Neural cell (in vitro differentiated cells): Measurements from ENCODE around the gene TMC7.

ENCODE experiments used
- CTCF ChIP-seq: fragments of 450-650 bp; IDR thresholded peaks from 2 replicates; pipeline ENCODE4 v1.5.1; 2014; ENCODE audit warnings: antibody characterized with exemption, mild to moderate bottlenecking, moderate library complexity; ENCODE audit not compliant: poor library complexity, severe bottlenecking
- EP300 ChIP-seq: fragments of 450-650 bp; conservative IDR thresholded peaks from 2 replicates; pipeline ENCODE4 v1.6.1; 2014; ENCODE audit warnings: antibody characterized with exemption, mild to moderate bottlenecking, moderate library complexity; ENCODE audit not compliant: poor library complexity, severe bottlenecking
- EZH2 ChIP-seq: fragments of 200-600, 300-800 bp; shearing (Covaris generic), sonication (generic); IDR thresholded peaks from 2 replicates; pipeline ENCODE4 v1.6.1; 2014; ENCODE audit warnings: antibody characterized with exemption, low read length, borderline replicate concordance, mild to moderate bottlenecking; ENCODE audit not compliant: insufficient read depth, poor library complexity, severe bottlenecking
- MXI1 ChIP-seq: fragments of 450-650 bp; conservative IDR thresholded peaks from 2 replicates; pipeline ENCODE4 v1.6.1; 2014; ENCODE audit warnings: antibody characterized with exemption, mild to moderate bottlenecking; ENCODE audit not compliant: poor library complexity, severe bottlenecking
- POLR2AphosphoS5 ChIP-seq: IDR thresholded peaks from 2 replicates; pipeline ENCODE4 v1.6.1; 2012
- RAD21 ChIP-seq: fragments of 450-650 bp; conservative IDR thresholded peaks from 2 replicates; pipeline ENCODE4 v1.6.1; 2014; ENCODE audit warnings: antibody characterized with exemption, mild to moderate bottlenecking, moderate library complexity
- SMC3 ChIP-seq: fragments of 450-650 bp; conservative IDR thresholded peaks from 2 replicates; pipeline ENCODE4 v1.6.1; 2014; ENCODE audit warnings: antibody characterized with exemption, mild to moderate bottlenecking, moderate library complexity; ENCODE audit not compliant: poor library complexity
- TAF1 ChIP-seq: IDR thresholded peaks from 2 replicates; pipeline ENCODE4 v1.6.1; 2012; ENCODE audit warnings: low read depth

- TF ChIP-seq POLR2AphosphoS5 (no peak), CTCF (no peak), RAD21 (no peak), EP300 (no peak), TAF1 (no peak), MXI1 (no peak), SMC3 (no peak), EZH2 (no peak)
These were observed 90.1 kb downstream of the TMC7 start for GRCh38 chr16:19073863-19074262.
